ENCODE measurements around the gene SELL.

DNA sequence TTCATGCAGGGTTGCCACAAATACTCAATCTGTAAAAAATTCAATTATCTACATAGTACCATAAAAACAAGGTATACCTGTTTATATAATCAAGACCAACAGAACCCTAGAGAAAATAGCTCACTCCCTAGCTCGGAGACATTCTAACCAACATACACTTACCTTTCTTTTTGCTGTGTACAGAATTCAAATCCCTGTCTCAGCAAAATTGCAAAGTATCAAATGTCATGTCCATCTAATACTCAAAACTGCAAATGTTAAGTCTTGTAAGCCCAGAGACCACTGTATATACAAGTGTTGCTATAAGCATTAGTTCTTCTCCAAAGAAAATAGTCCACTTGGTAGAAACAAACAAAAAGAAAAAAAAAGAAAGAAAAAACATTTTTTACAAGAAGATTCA is 38.6 kb upstream of the SELL start:
- TF ChIP-seq, protein P1, sequence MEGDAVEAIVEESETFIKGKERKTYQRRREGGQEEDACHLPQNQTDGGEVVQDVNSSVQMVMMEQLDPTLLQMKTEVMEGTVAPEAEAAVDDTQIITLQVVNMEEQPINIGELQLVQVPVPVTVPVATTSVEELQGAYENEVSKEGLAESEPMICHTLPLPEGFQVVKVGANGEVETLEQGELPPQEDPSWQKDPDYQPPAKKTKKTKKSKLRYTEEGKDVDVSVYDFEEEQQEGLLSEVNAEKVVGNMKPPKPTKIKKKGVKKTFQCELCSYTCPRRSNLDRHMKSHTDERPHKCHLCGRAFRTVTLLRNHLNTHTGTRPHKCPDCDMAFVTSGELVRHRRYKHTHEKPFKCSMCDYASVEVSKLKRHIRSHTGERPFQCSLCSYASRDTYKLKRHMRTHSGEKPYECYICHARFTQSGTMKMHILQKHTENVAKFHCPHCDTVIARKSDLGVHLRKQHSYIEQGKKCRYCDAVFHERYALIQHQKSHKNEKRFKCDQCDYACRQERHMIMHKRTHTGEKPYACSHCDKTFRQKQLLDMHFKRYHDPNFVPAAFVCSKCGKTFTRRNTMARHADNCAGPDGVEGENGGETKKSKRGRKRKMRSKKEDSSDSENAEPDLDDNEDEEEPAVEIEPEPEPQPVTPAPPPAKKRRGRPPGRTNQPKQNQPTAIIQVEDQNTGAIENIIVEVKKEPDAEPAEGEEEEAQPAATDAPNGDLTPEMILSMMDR (conservative IDR thresholded peaks at IDR 0.05; ENCODE audit: low read depth, low read length) = no peak
- no peak for TF ChIP-seq CHD1 (IDR thresholded peaks at IDR 0.05; ENCODE audit: low read depth, low read length)
- TF ChIP-seq CEBPB (IDR thresholded peaks at IDR 0.05; ENCODE audit: low read depth, low read length) = no peak
- TF ChIP-seq FOS (IDR thresholded peaks at IDR 0.05; ENCODE audit: low read depth, low read length) = no peak
- TF ChIP-seq NFE2L2 (IDR thresholded peaks at IDR 0.05; ENCODE audit: low read depth, low read length) = no peak
- TF ChIP-seq MXI1 (IDR thresholded peaks at IDR 0.05; ENCODE audit: borderline replicate concordance, low read depth, low read length) = no peak

All from IMR-90 (cell line).